Measurements from ENCODE around the gene CFAP99.

DNA sequence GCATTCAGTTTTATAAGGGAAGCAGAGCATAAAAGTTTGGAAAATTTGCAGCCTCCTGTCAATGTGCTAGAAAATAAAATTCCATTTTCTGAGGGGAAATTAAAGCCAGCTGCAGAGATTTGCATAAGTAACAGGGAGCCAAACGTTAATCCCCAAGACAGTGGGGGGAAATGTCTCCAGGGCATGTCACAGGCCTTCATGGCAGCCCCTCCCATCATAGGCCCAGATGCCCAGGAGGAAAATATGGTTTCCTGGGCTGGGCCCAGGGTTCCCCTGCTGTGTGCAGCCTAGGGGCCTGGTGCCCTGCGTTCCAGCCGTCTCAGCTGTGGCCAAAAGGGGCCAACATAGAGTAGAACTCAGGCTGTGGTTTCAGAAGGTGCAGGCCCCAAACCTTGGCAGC is 59.5 kb downstream of the CFAP99 start:
- TF ChIP-seq, protein P1, sequence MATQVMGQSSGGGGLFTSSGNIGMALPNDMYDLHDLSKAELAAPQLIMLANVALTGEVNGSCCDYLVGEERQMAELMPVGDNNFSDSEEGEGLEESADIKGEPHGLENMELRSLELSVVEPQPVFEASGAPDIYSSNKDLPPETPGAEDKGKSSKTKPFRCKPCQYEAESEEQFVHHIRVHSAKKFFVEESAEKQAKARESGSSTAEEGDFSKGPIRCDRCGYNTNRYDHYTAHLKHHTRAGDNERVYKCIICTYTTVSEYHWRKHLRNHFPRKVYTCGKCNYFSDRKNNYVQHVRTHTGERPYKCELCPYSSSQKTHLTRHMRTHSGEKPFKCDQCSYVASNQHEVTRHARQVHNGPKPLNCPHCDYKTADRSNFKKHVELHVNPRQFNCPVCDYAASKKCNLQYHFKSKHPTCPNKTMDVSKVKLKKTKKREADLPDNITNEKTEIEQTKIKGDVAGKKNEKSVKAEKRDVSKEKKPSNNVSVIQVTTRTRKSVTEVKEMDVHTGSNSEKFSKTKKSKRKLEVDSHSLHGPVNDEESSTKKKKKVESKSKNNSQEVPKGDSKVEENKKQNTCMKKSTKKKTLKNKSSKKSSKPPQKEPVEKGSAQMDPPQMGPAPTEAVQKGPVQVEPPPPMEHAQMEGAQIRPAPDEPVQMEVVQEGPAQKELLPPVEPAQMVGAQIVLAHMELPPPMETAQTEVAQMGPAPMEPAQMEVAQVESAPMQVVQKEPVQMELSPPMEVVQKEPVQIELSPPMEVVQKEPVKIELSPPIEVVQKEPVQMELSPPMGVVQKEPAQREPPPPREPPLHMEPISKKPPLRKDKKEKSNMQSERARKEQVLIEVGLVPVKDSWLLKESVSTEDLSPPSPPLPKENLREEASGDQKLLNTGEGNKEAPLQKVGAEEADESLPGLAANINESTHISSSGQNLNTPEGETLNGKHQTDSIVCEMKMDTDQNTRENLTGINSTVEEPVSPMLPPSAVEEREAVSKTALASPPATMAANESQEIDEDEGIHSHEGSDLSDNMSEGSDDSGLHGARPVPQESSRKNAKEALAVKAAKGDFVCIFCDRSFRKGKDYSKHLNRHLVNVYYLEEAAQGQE (IDR thresholded peaks at IDR 0.05; ENCODE audit: insufficient read depth in 1 of 2, low read depth in 2 of 2, low read length in 2 of 2): no peak
- TF ChIP-seq TAF1 (IDR thresholded peaks at IDR 0.05; ENCODE audit: borderline replicate concordance, insufficient read depth, low read length) (no peak), SIN3A (IDR thresholded peaks at IDR 0.05; ENCODE audit: borderline replicate concordance, insufficient read depth, low read length) (no peak)
